Stimulated activated CD4-positive, alpha-beta T cell treated with anti-CD3 and anti-CD28 coated beads, Interleukin-4, amount 100 ng/mL, for 48 hours (primary cell): ENCODE results near the gene COX10.
"Not testable (repeated sequence)": the region's sequence is repeated elsewhere in the genome, so short reads cannot be mapped to it uniquely, and the experiment has no call there.

Experiments used
- DNase-seq, 2 donors: peaks; one replicate each; pipeline ENCODE4 v3.0.0-alpha.2; 2020; ENCODE audit warnings: low read depth in 2 of 2

The COX10 gene

GRCh38 chr17:14121952-14122351 is 52.6 kb downstream of the COX10 start:
- no peak for DNase-seq

DNA sequence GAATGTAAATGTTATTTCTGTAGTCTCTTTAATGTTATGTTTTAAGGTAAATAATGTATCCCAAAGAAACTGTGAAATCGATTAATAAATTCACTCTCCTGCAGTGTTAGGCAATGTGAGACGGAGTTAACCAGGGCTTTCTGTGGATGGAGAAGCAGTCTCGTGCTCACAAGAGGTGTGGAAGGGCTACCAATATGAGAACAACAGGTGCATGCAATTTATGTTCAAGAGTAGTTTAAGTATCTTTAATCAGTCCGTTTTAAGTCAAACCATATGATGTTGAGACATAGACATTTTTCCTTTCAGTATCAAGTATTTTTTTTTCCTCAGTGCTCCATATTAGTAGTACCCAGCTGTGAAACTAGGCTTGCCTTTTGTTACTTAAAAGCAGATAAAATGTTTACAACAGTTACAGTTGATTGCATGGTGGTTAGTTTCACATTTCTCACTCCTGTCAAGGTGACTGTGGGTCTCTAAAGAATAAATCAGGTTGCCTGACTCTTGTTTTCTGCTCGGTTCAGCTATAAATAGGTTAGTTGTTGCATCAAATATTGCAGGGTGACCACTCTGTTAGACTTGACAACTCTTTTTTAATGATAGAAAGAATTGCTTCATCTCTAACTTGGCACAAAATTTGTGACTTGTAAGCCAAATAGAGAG is 54.4 kb downstream of the COX10 start:
- no peak for DNase-seq

- DNase-seq: no peak
Measured at GRCh38 chr17:14124854-14125253, 55.5 kb downstream of the COX10 start.

DNA sequence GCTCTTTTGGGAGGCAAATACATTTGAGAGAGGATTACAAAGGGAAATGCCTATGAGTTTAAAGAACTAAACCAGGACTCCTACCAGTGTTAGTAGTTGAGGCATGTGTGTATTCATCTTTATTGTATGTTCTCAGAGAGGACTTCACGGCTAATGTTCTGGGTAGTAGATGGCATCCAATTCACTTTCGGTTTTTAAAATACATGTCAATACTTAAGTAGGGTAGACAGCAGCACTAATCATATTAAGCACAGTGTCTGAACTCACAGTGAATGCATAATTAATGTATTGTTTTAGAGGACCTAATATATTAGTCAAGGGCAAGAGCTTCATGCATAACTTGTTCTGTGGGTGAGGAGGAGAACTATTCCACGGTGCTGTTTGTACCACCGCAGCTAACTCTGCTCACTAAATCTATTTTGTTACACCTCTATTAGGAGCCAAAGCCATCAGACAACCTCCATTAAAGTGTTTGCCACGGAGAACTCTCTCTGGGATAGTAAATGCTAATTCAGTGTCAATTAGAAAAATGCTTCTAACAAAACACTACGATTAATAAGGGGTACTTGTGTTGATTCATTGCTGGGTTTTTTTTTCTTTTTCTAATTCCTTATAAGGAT is 56.3 kb downstream of the COX10 start:
- DNase-seq: no peak

DNA sequence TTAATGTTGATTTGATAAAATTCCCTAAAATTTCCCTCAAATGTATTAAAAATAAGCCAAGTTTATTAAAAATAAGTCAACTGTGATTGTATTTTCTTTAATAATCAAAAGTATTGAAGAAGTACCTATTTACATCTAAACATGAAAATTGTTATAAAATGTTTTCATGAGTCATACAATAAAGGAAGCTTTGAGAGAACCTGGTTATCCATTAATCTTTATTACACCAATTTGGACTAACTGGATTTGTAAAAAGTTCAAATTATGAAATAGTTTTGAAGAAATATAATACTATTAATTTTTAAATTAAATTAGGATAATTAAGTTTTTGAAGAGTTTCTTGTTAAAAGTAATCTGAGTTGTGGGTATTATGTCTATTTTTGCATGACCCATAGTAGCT is 63.8 kb downstream of the COX10 start:
- no peak for DNase-seq

DNA sequence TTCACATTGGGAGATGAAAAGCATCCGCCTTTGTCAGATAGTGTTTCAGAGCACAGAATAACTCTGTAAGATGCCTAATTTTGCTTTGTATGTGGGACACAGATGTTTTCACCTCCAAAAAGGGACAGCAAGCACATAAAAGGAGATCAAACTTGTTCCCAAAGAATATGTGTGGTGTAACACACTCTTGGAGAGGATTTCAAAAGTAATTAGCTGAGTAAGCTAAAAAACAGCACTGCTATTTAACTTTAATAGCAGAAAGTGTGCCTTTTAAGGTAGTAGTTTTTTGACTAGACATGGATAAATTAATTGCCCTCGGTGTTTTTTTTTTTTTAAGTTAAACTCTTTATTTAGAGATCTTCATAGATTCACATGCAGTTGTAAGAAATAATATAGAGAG is 65.2 kb downstream of the COX10 start:
- DNase-seq: no peak

DNA sequence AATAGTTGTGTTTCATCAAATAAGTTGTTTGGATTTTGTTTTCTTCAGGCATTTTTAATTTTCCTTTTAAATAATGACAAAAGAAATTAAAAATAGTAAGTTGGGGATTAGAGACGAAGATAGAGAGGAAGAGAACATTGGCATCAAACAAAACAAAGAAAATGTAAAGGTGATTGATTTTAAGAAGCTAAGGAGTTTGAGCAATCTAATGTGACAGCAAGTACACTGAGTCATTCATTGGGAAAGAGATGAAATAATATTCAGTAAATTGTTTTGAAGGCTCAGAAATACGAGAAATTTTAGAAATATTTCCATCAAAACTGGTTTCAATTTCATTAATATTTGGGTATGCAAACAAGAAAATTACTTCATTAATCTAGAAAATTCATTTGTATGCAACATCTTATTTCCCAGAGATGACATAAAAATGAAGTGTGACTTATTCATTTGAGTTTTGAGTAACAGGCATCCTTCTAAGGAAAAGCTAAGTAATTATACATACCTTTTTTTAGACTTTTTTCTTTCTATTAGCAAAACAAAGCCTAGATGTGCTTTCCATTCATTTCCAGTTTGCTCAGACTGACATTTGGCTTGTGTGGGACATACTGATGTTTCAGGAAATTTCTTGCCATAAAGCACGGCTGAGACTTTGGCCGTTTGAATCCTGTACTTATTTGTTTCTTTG is 66.7 kb downstream of the COX10 start:
- DNase-seq: no peak

GRCh38 chr17:14138649-14139048 is 69.3 kb downstream of the COX10 start:
- no peak for DNase-seq

DNA sequence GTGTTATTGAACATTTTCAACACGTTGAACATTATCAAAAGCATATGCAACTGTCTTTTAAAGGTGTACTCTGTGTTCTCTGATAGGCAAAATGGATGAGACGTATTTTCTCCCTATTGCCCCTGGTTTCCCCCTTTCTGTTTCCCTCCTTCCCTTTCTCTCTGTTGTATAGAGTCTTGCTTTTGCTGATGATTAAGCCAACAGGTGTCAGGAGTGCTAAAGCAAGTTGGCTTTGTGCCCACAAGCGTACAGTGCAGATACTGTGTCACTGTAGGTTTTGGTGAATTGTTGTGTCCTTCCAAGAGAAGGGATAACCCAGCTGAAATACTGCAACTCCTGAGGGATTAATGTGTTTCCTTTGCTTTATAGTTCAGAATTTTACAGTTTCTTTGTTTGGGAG is 74.4 kb downstream of the COX10 start:
- no peak for DNase-seq

- DNase-seq: no peak
Measured at GRCh38 chr17:14144508-14144907, 75.2 kb downstream of the COX10 start.

GRCh38 chr17:14149751-14150150 is 80.4 kb downstream of the COX10 start:
- DNase-seq: no peak

- DNase-seq: no peak
Measured at GRCh38 chr17:14150619-14151018, 81.3 kb downstream of the COX10 start.

- DNase-seq: no peak
Measured at GRCh38 chr17:14152721-14153120, 83.4 kb downstream of the COX10 start.

DNA sequence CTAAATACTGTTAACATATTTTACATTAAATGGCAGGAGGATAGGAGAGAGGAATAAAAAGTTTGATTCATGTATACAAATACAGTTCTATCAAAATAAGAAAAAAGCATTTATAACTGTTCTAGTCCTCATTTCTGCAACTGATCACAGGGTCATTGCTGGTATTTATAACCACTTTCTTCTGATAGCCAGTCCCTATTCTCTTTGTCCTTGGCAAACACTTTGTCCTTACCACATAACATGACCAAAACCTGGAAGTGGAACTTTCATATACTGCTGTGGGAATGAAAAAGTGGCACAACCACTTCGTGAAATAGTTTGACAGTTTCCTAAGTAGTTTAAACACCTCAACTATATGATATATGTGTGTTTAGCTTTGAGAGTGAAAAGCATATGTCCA is 84.1 kb downstream of the COX10 start:
- no peak for DNase-seq

DNA sequence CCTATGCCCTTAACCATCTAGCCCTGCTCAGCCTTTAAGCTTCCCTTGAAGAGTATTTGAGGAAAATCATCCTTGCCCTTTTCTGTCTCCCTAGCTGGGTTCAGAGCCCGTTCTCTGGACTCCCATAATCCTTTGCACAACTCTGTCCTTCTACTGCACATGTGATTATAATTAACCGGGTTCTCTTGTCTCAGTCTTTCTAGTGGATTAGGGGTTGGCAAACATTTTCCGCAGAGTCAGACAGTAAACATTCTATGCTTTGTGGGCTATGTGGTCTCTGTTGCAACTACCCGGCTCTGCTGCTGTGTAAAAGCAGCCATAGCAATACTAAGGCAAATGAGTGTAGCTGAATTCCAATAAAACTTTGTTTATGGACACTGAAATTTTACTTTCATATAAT is 87.4 kb downstream of the COX10 start:
- no peak for DNase-seq

GRCh38 chr17:14157822-14158221 is 88.5 kb downstream of the COX10 start:
- no peak for DNase-seq

DNA sequence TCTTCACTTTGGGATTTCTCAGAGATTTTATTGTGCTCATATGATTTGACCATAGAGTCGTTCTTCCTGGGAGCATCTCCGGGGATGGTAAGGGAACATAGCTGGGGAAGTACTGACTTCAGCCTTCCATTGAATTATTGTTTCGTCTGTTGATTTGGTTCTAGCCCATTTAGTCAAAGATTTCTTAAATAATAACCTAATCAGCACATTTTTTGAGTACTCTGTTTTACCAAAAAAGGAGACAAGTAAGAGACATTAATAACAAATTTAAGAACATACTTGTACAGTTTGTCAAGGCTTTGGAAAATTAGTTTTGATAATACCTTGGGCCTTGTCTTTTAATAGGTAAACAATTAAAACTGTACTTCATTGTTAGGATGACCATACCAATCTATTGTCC is 89.4 kb downstream of the COX10 start:
- no peak for DNase-seq

- DNase-seq: no peak
Measured at GRCh38 chr17:14161419-14161818, 92.1 kb downstream of the COX10 start.

GRCh38 chr17:14165616-14166015 is 96.3 kb downstream of the COX10 start:
- no peak for DNase-seq

DNA sequence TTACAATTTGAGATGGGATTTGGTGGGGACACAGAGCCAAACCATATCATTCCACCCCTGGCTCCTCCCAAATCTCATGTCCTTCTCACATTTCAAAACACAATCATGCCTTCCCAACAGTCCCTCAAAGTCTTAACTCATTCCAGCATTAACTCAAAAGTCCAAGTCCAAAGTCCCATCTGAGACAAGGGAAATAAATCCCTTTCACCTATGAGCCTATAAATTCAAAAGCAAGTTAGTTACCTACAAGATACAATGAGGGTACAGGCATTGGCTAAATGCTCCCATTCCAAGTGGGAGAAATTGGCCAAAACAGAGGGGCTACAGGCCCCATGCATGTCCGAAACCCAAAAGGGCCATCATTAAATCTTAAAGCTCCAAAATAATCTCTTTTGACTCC is 98.5 kb downstream of the COX10 start:
- not testable (repeated sequence) for DNase-seq

GRCh38 chr17:14168582-14168981 is 99.3 kb downstream of the COX10 start:
- DNase-seq: no peak

DNA sequence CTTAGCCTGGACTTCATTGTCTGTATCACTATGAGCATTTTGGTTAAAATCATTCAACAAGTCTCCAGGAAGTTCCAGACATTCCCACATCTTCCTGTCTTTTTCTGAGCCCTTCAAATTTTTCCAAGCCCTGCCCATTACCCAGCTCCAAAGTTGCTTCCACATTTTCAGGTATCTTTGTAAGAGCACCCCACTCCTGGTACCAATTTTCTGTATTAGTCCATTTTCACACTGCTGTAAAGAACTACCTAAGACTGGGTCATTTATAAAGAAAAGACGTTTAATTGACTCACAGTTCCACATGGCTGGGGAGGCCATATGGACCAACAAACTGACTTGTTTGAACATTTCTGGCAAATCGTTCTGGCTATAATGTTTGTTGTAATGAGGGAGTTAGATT is 100.0 kb downstream of the COX10 start:
- no peak for DNase-seq

DNA sequence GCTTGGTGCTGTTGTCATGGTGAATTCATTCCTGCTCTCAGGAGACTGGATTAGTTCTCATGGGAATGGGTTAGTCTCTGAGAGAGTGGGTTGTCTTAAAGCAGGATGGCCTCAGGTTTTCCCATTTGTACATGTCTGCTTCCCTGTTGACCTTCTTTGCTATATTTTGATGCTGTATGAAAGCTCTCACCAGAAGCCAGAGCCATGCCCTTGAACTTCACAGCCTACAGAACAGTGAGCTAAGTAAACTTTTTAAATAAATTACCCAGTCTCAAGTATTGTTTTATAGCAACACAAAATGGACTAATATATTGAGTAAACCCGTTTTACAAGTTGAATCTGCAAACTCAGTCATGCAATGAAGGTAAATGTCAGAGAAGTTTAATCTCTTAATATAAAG is 100.6 kb downstream of the COX10 start:
- no peak for DNase-seq
